NCI-H1436 (cell line): ENCODE measurements around the gene BPIFB1.

Experiments
- DNase-seq: peaks from one replicate; lab custom pipeline; 2025; lab: John Stamatoyannopoulos, UW

BPIFB1 gene

DNA sequence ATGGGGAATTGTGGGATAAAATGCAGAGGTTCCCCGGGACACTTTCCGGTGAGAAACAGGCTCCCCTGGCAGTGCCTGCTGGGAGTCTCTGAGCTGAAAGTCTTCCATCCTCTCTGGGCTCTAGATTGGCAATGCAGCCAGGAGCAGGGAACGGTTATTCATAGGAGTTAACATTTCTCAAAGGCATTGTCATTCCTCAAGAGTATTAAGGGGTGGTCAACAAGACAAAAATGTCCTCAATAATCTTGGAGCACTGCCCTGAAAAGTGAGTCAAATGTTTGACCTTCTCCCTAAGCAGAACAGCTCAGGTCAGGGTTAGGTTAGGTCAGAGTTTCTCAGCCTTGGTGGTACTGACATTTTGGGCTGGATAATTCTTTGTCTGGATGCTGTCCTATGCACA lies 13.2 kb downstream of the BPIFB1 start:
- no peak for DNase-seq

DNA sequence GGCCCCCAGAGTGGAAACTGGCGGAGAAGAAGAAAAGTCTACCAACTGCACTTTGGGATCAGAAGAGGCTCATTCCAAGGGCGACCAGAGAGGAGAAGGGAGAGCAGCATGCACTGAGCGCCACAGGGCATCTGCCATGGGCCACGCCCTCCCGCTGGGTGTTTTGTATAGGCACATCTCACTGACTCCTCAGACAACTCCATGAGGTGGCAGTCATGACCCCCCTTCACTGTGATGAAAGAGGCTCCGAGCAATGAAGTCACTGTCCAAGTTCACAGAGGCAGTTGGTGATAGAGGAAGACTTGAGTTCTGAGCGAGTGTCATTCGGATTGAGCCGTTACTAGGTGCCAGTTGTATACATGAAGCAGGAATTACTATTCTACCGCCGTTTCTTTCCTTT lies 15.4 kb downstream of the BPIFB1 start:
- no peak for DNase-seq

DNA sequence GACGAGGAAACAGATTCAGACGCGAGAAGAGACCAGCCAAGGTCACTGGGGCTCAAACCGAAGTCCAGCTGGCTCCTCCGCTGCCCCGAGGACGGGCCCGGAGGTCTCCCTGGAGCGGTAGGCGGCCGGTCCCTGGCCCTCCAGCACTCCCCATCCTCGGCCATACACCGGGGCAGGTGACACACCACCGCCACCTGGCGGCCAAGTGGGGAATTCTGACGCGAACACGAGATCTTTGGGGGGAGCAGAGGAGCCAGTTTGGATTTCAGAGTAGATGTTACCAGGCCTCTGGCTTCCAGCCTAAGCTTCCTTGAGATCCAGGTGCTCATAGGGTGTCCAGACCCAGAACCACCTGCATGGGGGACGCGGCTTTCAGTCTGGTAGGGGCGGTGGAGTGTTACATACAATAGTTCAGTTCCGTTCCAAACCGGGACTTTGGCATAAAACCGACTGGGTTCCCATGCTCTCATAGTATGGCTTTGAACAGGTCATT lies 16.1 kb downstream of the BPIFB1 start:
- DNase-seq = peak; percentile 50

DNA sequence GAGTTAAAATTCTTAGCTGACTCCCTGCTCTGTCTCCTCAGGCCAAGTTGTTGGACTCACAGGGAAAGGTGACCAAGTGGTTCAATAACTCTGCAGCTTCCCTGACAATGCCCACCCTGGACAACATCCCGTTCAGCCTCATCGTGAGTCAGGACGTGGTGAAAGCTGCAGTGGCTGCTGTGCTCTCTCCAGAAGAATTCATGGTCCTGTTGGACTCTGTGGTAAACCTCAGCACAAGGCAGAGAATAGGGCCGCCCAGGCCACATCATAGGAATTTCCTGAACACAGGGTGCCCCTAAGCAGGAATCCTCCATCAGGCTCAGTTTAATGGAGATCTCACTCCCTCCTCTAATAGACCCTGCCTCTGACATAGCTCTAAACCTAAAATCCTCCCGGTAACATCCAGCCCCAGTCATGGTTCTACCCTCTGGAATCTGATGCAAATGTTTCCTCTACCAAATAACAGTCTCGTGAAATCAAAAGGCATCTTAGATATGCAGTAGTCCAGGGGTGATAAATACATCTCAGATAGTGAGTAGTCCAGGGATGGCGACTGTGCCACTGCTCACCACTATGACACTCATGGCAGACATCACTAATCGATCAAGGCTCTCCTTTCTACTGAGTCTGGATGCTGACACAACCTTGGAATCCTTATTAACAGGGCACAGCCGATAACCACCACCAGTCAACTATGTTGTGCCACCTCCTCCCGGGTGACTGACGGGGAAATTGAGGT lies 18.3 kb downstream of the BPIFB1 start:
- no peak for DNase-seq

DNA sequence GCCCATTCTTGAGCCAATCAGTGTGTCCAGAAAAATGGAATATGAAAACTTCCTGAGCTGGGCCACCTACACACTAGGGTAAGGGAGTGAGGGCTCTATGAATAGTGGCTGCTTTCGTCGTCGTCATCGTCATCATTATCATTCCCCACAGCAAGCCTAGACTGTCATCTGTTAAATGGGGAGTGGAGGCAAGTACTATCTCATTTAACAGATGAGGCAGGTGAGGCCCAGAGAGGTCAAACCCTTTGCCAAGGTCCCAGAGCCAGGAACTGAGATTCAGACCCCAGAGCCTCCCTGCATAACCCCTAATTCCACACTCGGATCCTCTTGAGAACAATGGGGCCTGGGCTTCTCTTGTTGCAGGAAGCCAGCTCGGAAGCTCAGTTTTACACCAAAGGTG lies 20.6 kb downstream of the BPIFB1 start:
- DNase-seq = no peak

DNA sequence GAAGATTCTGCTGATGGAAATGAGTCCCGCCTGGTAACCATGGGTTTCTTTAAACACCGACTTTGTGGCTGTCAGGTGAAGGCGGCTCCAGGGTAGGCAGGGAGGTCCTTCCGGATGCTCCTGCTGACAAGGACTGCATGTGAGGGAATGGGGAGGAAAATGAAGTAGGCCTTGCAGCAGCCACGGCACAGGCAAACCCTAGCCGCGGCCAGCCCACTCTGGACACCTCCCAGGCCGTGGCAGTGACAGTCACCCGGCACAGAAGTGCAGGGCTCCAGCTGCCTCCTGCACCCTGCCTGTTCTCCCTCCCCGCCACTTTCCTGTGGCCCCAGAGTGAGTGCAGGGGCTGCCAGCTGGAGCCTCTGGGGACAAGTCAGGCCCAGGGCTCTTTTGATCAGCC lies 21.0 kb downstream of the BPIFB1 start:
- no peak for DNase-seq

DNA sequence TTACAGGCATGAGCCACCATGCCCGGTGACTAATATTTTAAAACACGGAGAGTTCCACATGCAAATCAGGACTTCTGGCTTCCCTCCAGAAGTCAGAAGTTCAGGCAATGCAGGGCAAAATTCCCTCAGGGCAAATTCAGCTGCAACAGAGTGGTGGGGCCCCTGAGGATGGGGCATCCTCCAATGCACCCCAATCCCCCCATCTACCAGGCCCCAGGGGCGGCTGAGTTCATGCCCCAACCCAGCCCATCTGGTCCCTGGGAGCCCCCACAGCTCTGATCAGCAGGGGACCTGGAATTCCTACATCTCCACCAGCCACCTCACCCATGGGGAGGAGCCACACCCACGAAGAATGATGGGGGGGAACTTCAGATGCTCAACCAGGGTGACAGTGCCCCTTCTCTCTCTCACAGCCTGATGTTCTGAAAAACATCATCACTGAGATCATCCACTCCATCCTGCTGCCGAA lies 22.6 kb downstream of the BPIFB1 start:
- DNase-seq = no peak

DNA sequence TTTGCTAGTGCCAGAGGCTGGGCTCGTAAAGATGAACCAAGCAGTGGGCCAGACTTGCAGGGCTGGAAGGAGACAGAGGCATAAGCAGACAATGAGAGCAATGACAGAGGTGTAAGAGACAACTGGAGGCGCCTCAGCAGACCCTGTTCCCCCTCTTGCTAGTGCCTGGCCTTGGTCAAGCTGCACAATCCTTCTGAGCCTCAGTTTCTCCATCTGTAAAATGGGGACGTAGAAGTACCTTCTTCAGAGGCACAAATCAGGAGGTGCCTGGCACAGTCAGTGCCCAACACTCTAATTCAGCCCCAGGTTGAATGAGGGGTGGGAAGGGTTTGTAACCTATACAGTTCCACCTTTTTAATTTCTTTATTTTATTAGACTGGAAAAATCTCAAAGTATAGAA lies 23.2 kb downstream of the BPIFB1 start:
- DNase-seq = no peak

DNA sequence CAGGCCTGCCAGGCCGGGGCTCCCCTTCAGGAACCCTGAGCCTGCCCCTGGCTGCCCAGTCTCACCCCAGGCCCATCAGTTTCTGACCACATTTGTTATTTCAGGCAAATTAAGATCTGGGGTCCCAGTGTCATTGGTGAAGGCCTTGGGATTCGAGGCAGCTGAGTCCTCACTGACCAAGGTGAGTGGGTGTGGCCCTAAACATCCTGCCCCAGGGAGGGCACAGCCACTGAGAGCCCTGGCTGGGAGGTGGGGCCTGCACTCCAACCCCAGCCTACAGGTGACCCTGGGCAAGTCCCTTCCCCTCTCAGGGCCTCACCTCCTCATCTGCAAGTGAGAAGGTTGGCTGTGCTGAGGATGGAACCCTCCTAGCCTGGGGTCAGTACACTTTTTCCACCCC lies 23.8 kb downstream of the BPIFB1 start:
- DNase-seq = no peak

DNA sequence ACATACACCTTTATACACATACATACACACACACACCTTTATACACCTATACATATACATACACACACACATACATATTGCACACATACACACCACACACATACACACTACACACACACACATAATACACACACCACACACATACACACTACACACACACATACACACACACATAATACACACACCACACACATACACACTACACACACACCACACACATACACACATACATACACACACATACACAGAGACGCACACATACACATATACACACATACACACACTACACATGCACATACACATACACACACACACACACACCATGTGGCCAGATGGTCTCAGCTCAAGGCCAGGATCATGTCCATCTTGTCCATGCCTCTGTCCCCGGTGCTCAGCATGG lies 25.7 kb downstream of the BPIFB1 start:
- DNase-seq = no peak

DNA sequence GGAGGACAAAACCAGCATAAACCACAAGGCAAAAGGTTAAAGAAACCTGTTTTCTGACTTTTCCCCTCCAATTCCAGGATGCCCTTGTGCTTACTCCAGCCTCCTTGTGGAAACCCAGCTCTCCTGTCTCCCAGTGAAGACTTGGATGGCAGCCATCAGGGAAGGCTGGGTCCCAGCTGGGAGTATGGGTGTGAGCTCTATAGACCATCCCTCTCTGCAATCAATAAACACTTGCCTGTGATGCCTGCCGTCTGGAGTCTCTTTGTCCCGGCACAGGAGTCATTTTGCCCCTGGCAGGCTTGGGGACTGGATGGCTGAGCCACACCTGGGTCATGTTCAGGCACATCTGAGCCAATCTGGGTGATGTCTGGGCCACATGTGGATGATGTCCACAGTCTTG lies 26.6 kb downstream of the BPIFB1 start:
- no peak for DNase-seq

DNA sequence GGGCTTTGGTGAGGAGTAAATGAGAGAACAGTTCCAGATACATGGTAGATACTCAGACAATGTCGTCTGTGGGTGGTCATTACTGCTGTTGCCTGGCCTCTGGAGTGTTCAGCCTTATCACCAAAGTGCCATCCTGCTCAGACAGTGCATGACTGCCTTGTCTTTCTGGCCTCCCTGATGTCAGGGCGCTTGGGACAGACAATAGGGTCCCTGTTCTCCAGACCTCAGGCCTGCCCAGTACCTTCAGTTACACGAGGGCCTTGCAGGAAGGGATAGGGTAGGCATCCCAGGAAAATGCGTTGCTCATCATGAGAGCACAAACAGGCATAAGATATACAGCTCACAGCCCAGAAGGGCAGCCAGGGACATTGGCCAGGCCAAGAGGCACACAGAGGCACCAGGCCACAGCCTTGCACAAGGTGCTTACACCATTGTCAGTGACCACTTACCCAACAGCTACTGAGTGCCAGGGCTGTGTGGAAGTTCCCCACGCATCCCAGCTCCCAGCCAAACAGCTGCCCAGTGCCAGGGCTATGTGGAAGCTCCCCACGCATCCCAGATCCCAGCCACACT lies 27.4 kb downstream of the BPIFB1 start:
- no peak for DNase-seq

DNA sequence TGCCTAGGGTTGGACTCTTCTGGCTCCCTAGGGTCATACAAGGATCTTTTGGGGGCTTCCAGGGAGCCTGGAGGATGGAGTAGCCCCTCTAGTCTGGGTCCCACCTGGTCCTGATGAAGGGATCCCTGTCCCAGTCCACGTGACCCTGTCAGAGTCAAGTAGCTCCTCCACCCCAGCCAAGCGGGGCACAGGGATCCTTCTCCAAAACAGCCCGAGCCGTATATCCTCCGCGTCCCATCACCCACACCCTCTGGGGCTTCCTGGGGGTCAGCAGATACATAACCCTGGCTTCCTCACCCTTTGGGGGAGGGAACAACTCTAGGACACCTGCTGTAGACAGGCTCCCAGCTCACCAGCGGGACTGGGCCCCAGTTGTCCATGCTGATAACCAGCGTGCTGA lies 28.0 kb downstream of the BPIFB1 start:
- no peak for DNase-seq

DNA sequence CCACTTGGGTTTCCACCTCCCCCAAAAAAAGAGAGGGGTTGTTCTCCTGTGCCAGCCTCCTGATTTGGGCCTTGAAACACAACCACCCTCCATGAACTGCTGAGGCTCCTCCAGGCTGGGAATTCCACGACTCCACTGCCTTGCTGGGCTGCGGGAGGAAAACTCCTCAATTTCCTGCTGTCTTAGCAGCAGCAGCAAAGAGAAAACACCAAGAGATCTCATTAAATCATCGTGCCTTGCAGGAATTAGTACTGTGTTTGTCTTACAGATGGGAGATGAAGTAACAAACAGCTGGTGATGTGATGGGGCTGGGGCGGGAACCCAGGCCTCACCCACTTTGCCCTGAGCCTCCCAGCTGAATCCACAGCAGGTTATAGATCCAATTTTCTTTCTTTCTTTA lies 29.0 kb downstream of the BPIFB1 start:
- DNase-seq = no peak

DNA sequence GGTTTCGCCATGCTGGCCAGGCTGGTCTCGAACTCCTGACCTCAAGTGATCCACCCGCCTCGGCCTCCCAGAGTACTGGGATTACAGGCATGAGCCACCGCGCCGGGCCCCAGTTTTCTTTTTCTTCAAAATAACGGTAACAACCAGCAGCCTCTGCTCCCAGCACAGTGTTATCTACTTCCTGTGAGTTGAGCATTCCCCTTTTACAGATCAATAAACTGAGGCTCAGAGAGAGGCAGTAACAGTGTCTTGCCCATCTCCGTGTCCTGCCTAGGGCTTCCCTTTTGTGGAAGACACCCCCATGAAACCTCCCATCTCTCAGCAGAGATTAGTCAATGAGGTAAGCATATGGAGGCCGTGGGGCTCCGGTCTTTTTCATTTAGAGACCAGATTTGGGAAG lies 29.6 kb downstream of the BPIFB1 start:
- DNase-seq = no peak

DNA sequence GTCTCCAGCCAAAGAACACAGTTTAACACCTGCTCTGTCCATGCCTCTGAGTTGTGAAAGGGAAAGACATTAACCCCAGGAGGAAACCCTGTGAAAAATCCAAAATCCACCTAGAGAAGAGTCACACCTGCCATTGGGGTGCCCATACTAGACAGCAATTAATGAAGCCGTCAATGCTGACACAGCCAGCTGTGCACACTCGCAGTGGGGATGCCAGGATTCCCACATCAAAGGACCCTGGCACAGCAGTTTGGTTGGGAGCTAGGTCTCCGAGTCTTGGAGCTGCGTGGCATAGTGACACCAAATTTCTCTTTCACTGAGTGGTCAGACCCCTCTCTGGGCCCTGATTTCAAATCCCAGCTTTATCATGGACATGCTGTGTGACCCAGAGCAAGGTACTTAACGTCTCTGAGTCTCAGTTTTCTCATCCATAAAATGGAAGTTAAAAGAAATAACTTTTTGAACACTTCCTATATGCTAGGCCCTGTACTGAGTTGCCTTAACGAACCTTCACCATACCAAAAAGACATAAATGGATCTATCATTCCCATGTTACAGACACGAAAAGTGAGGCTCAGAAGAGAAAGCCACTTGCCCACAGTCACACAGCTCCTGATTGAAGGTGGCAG lies 30.8 kb downstream of the BPIFB1 start:
- DNase-seq = no peak

DNA sequence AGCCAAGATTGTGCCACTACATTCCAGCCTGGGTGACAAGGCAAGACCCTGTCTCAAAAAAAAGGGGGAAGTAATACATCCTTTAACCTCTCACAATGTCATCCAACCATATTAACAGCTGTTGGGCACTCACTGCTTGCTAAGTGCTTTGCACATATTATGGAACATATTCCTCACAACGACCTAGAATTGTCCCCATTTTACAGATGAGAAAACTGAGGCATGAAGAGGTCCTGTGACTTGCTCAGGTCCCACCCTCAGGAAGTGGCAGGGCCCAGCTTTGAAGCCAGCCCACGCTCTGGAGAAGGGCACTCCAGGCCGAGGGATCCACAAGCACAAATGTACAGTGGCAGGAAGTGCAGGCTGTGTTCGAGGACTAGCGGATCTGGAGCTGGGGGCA lies 33.3 kb downstream of the BPIFB1 start:
- no peak for DNase-seq

DNA sequence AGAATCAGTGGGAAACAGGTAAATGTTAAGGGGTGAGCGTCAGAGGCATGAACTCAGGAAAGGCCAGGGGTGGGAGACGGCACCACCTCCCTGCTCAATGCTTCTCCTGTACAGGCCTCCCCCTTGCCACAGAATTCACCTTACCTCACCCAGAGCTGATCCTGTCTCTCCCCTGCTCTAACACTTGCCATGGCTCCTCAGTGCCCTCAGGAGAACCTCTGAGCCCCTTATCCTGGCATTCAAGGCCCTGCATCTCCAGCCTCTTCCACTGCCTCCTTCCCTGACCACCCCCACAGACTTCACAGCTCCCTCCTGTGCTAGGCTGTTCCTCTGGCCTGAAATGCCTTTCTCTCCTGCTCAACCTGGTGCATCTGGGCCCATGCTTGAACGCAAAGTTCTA lies 33.9 kb downstream of the BPIFB1 start:
- DNase-seq = no peak

DNA sequence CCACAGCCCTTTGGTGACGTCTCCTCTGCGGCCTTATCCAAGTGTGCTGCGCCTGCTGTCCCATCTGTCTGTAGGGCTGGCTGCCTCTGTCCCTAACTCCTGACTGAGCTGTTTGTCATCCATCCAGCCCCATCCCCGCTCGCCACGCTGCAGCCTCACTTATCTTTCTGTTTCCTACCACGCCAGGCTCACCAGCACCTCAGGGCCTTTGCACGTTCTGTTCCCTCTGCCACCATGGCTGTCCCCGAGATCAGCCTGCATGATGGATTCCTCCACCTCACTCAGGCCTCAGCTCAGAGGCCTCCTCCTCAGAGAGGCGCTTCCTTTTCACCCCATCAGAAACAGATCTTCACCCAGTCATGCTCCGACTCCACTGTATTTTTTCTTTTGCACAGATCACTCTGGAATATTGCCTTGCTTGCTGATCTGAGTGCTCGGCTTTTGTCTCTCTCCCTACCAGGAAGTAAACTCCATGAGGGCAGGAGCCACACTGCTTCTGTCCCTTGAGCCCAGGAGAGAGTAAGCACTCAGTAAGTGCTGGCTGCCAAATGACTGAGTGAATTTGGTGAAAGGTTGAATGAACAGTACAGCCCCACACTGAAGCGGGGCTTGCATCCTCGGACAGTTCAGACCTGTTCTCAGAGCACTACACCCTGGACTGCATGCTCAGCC lies 34.5 kb downstream of the BPIFB1 start:
- DNase-seq = no peak

DNA sequence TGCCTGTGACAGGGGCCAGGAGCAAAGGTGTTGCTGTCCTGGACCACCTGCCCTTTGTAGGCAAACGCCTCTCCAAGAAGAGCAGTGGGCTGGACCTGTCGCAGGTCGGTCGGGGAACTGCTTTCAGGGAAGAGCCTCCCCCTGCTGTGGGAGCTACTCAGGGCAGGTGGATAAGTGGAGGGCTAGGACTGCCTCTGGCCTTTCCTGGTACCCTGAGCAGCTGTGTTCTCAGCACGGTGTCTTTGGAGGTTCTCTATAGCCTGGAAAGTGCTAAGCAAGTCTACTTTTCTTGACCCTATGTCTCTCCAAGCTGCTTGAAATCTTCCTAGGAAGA lies 35.0 kb downstream of the BPIFB1 start:
- DNase-seq = no peak

DNA sequence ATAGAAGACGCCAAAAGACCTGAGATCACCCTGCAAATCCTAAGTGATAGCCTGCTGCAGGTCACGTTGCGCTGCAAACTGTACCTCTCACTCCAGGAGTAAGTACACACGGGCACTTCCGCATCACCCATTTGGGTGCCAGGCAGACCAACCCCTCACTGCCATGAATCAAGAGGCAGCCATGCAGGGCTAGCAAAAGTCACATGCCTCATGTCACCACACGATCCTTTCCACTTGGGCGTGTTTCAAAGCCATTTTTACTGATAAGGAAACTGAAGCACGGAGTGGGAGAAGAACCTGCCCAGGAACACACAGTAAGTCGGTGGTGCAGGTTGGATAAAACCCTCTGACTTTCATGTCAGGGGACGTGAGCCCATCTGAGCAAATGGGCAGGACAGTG lies 37.0 kb downstream of the BPIFB1 start:
- DNase-seq = no peak

DNA sequence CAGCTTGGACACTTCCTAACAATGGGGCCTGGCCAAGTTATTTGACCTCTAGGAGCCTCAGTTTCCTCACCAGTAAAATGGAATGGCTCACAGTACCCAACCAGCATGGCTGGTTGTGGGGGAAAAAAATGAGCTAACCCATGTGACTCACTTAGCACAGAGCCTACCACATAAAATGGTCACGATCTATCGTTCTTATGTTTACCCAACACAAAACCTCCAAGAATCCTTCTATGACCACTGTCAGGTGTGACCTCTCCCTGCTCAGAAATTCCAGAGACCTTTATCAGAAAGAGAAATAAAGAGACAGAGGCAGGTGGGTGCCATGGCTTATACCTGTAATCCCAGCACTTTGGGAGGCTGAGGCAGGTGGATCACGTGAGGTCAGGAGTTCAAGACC lies 39.4 kb downstream of the BPIFB1 start:
- no peak for DNase-seq

DNA sequence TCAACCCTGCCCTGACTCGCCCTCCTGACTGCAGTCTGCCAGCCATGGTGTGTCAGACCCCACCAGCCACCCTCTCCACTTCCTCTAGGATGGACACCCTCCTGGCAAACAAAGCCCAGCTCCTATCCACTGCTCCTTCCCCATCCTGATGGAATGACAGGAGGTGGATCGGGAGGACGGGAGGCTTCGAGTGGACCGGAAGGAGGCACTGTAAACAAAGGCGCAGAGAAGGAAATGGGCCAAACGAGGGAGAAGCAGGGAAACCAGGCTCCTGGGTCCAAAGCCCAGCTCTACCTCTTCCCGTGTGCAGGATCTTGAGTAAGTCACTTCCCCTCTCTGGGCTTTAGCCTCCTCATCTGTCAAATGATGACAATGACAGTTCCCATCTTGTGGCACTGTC lies 40.2 kb downstream of the BPIFB1 start:
- no peak for DNase-seq
